Medulla oblongata (tissue), 1 donor: ENCODE measurements around the gene TEAD2.
A peak's percentile ranks its signal among the peaks of the same experiment; 100 is the strongest.
"Not testable (repeated sequence)": the region's sequence is repeated elsewhere in the genome, so short reads cannot be mapped to it uniquely, and the experiment has no call there.

Experiments
- DNase-seq: peaks from one replicate; pipeline ENCODE4 v3.0.0-alpha.2; 2015; ENCODE audit errors: extremely low spot score

TEAD2 gene

DNA sequence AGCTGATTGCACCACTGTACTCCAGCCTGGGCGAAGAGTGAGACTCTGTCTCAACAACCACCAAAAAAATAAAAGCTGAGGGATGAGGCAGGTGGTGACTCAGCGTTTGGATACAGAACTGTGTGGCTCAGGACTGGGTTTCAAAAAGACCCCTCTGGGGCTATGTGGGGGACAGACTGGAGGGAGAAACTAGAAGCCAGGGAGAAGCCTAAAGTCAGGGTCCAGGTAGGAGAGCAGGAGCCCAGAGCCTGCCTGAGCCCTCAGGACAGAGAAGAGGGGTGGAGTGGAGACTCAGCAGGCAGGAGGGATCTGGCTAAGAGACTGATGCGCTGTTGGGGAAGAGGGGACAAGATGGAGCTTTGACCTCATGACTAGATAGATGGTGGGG, 28.8 kb downstream of the TEAD2 start:
- no peak for DNase-seq

DNA sequence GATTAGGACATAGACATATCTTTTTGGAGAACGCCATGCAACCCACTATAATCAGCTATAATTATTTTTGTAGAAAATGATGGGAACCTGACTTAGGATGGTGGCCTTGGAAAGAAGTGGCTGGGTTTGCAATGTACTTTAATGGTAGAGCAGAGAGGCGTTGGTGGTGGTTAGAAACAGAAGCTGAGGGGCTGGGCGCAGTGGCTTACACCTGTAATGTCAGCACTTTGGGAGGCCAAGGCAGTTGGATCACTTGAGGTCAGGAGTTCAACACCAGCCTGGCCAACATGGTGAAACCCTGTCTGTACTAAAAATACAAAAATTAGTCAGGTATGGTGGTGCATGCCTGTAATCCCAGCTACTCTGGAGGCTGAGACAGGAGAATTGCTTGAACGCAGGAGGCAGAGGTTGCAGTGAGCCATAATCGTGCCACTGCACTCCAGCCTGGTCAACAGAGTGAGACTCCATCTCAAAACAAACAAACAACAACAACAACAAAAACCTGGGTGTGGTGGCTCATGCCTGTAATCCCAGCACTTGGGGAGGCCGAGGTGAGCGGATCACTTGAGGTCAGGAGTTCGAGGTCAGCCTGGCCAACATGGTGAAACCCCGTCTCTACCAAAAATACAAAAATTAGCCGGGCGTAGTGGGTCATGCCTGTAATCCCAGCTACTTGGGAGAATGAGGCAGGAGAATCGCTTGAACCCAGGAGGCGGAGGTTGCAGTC, 29.4 kb downstream of the TEAD2 start:
- DNase-seq, result not testable (repeated sequence)

DNA sequence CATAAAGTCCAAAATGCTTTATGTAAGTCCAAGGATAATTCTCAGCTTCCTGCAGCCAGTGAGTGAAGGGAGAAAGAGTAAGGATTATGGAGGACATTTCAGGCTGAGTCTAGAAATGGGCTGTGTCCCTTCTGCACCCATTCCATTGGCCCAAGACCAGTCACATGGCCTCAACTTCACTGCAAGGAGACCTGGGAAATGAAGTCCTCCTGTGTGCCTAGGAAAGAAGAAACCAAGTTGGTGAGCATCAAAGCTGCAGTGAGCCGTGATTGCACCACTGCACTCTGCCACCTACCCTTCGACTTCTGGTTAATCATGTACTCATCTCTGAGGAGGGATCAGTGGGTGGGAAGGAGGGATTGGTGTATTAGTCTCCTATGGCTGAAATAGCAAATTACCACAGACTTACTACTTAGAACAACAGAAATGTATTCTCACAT, 30.6 kb downstream of the TEAD2 start:
- peak; percentile 60 for DNase-seq

DNA sequence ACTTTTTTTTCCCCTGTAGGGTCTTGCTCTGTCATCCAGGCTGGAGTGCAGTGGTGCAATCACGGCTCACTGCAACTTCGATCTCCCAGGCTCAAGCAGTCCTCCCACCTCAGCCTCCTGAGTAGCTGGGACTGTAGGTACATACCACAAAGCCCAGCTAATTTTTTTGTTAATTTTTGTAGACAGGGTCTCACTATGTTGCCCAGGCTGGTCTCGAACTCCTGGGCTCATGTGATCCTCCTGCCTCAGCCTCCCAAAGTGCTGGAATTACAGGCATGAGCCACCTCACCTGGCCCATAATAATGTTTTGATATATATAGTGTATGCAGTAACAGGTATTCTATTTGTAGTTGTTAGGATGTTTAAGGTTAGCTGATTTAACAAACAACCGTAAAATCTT, 31.0 kb downstream of the TEAD2 start:
- DNase-seq, result not testable (repeated sequence)

DNA sequence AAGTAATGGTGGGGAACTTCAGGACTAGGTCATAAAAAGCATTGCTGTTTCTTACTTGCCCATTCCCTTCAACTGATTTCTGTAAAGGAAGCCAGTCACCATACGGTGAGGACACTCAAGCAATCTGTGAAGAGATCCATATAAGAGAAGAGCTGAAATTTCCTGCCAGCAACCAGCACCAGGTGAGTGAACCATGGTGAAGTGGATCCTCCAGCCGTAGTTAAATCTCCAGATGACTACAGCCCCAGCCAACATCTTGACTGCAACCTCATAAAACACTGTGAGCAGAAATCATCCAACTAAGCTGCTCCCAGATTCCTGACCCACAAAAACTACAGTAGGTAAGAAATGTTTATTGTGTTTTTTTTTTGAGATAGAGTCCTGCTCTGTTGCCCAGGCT, 33.5 kb downstream of the TEAD2 start:
- no peak for DNase-seq

DNA sequence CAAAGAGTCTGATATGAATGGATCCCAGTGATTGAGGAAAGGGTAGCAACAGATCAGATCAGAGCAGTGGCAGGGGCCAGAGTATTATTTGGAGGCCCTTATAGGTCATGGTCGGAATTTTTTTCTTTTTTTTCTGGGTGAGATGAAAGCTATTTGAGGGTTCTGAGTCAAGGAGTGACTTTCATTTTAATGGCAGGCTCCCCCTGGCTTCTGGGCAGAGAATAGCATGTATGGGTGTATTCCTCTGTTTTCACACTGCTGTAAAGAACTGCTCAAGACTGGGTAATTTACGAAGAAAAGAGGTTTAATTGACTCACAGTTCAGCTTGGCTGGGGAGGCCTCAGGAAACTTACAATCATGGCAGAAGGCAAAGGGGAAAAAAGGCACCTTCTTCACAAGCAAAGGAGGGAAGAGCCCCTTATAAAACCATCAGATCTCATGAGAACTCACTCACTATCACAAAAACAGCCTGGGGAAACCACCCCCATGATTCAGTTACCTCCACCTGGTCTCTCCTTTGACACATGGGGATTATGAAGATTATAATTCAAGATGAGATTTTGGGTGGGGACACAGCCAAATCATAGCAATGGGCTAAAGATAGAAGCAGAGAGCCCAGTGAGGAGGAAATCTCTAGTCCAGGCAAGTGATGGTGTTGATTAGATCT, 34.2 kb downstream of the TEAD2 start:
- DNase-seq, result no peak

DNA sequence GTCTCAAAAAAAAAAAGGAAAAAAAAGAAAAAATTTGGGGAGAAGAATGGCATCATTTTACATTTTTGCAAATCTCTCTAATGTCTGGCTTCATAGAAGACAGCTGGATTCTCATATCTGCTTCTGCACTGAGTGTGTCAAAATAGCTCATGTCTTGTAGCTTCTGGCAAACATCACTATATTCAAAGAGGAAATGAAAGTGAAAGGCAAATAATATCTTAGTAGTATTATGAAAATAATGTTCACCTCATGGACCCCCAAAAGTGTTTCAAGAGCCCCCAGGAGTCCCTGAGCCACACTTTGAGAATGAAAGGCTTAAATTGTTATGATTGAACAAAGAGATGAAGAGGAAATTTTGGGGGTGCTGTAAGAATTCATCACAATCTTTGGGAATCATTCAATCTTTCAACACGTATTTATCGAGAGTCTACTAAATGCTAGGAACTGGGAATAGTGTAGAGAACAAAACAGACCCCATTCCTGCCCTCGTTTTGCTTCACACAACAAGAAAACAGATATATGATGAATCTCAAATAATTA, 36.0 kb downstream of the TEAD2 start:
- DNase-seq, result no peak

DNA sequence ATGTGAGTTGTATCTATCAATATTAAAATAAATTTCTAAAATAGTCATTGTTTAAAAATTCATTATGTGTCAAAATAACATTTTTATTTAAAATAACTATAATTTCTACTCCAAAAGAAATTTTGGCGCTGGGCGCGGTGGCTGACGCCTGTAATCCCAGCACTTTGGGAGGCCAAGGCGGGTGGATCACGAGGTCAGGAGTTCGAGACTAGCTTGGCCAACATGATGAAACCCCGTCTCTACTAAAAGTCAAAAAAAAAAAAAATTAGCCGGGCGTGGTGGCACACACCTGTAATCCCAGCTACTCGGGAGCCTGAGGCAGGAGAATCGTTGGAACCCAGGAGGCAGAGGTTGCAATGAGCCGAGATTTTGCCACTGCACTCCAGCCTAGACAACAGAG, 36.5 kb downstream of the TEAD2 start:
- DNase-seq, result not testable (repeated sequence)

DNA sequence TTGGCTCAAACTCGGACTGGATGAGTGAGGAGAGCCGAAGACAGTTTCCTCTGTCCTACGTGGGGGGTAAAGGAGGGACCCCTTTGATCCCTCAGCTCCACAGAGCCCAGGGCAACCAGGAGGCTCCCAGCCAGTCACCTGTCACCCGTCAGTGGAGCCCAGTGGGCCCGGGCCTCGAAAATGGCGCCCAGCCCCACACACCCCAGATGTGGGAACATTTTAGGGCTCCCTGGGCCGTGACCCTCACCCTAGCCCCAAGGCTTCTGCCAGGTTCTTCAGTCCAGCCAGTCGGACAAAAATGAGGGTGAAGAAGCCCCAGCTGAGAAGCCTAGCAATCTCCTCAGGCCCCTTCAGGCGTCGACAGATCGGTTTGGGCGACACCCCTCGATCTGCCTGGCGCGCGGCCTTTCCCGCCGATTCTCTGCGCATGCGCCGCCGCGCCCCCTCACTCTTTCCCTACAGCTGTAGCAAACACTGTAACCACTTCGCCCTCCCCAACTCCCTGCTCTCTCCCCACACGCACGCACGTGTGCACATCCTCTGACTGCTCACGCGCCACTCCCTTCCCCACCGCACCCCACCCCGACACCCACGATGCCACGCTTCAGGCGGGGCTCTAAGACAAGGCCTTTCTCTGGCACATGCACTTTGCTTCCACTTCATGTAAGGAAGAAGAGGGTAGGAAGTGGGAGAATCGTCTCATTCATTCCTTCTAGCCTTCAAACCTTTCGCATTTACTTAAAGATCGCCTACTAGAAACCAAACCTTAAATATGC, 37.2 kb downstream of the TEAD2 start, which contains the start of gene SLC6A16:
Gene SLC6A16, minus strand, starts transcription at position 391 of the 776 bp plus-strand sequence. CDS start 13,844 bp downstream, outside the sequence.
- DNase-seq, result no peak

DNA sequence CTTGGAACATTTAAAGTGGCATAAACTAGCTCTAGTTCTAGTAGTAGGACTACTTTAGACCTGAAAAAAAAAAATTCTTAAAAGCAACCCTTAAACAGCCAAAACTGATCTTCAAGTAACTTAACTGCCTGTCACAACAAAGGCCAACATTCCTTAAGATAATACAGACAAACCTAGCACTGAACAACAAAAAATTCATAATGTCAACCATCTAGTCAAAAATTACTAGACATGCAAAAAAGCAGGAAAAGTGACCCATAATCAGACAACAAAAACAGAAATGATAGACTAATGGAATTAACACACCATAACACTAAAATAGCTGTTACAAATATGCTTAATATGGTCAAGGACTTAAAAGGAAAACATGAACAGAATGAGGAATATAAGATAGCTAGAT, 43.9 kb downstream of the TEAD2 start:
- DNase-seq, result no peak

DNA sequence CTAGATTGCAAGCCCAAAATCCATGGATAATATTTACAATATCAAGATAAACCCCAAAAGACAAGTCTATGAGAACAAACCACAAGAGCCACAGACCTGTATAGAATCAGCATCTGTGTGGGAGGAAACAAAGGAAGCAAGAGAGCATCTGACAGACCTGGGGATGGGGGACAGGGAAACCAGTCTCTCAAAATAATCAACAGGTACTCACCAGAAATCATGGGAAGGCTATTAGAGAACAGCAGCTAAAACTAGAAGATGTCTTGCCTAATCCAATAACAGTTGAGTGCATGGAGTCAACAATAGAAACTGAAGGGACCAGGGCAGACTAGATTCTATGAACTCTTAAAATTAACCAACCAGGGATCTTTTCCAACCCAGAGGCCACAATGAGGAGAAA, 45.9 kb downstream of the TEAD2 start:
- no peak for DNase-seq

DNA sequence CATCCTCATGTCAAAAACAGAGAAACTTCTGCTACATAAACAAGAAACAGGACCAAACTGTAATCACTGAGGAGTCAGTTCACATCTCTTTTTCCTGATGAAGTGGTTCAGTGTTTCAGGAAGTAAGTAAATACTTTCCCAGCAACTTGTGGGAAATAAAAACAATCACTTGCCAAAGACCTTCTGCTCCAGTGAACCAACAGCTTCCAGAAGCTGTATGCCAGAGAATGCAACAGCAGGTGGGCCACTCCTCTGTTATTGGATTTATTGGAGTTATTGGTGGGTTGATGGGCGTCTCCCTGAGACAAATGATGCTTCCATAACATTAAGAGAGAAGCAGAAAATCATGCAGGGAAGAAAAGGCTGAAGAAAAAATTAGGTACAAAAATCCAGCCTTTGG, 47.1 kb downstream of the TEAD2 start:
- DNase-seq, result no peak

DNA sequence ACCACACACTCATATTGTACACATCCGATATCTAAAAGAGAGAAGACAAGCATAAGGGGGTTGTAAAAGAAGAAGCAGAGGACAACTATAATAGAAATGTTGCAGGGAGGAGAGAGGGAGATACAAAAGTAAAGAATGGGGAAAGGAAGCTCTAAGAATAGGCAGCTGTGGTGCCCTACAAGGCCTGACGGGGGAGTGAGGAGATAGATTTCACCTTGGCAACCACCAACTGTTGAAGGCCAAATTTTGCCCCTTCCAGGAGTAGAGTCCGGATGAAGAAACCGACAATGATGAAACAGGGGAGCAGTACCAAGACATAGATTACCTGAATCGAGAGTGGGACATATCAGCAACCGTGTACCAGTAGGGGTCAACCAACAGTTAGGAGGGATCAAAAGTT, 53.1 kb downstream of the TEAD2 start:
- no peak for DNase-seq

DNA sequence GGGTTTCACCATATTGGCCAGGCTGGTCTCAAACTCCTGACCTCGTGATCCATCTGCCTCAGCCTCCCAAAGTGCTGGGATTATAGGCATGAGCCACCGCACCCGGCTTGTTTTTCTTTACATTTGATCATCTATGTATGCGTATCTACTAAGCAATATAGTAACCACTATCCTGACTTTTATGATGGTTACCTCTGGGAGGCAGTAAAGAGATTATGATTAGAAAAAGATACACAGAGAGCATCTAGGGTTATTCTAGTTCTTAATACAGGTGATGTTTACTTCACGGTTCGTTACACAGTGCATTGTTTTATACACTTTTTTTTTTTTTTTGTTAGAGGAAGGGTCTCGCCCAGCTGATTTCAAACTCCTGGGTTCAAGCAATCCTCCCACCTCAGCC, 55.5 kb downstream of the TEAD2 start:
- DNase-seq, result not testable (repeated sequence)

DNA sequence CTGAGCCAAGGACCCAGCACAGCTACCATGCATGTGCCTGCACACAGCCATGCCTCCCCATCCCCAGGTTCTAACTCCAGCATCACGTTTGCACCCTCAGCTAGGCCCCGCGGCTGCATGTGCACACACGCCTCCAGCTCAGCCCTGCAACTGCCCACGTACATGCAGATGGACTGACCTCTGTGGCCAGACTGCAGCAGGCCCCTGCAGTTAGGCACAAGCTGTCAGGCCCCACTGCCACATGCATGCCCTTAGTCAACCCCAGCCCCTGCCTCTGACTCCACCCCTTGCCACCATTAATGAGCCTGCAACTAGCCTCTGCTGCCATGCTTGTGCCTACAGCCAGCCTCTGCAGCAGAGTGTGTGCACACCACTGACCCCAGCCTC, 60.4 kb downstream of the TEAD2 start:
- DNase-seq, result no peak

DNA sequence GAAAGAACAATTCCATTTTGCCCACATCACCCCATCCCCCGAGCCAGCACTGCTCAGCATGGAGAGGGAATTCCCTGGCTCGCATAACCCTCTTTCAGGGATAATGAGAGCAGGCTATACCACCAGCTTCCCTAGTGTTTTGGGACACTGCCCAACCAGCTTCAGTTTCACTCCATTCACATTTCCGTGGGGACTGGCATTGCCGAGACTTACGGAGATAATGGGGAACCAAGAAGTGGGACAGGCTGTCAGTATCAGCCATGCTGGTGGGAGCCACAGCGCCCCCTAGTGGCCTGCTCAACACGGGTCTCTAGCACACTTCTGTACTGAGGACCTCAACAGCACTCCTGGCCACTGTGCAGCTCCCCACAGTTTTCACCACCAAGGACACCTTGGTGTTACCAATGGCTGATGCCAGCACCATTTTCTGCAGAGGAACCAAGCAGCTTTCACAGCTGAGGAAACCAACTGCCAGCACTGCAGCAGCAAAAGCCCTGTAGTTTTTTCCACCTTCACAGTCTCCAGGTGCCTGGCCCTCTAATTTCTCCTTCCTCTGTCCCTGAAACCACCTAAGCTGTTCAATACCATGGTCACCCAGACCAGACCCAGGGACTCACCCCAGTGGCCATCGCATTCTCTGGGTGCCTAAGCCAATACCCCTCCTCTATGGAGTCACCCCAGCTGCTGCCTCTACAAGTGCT, 60.9 kb downstream of the TEAD2 start:
- DNase-seq, result peak; percentile 68

DNA sequence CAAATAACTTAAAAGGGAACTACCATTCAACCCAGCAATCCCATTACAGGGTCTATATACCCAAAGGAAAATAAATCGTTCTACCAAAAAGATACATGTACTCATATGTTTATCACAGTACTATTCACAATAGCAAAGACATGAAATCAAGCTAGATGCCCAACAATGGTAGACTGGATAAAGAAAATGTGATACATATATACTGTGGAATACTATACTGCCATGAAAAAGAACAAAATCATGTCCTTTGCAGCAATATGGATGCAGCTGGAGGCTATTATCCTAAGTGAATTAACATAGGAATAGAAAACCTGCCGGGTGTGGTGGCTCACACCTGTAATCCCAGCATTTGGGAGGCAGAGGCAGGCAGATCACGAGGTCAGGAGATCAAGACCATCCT, 63.6 kb downstream of the TEAD2 start:
- DNase-seq, result not testable (repeated sequence)

DNA sequence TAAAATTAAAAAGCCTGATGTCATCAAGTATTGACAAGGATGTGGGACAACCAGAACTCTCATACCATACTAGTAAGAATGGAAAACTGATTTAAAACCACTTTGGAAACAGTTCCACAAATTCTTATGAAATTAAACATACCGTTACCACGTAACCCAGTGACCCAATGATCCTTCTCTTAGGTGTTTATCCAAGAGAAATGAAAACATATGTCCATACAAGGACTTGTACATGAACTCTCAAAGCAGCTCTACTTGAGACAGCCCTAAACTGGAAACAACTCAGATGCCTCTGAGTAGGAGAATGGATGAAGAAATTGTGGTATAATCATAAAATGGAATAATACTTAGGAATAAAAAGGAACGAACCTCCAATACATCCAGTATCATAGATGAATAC, 64.8 kb downstream of the TEAD2 start:
- DNase-seq, result no peak

DNA sequence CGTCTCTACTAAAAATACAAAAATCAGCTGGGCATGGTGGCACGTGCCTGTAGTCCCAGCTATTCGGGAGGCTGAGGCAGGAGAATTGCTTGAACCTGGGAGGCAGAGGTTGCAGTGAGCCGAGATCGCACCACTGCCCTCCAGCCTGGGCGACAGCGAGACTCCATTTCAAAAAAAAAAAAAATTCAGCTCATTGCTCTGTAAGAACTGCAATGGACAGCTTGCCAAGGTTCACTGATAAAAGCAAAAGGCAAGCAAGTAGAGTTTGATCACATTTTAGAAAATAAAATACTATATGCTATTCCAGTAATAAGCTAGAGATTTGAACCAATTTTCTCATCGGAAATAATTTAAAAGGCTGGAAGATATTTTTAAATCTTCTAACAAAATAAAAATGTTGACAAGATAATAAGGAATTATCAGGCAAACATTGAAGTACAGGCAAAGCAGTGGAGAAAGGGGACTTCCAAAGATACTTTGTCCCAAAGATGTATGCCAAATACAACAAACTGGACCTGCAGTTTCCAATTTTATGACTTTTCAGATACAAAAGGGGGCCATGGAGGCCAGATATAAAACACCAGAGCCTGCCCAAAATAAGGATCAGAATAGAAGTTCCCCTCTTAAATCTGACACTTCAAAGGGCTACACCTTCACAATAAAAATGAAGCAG, 66.9 kb downstream of the TEAD2 start:
- no peak for DNase-seq

DNA sequence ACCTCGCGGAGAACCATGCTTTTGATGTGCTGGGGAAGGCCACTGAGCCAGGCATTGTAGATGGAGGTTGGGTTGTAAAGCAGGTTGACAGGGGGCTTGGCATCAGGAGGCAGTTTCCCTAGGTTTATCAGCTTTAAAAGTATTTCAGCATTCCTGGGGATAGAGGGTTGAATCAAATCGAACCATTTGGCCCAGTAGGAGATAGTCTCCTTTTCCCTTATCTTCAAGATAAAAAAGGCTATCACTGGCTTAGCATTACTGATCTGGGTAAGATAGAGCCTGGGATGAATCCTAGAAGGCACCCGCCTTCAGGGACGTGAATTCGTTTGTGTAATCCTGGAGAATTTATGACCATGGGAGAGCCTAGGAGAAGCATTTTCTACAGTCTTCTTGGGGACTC, 67.8 kb downstream of the TEAD2 start:
- DNase-seq, result no peak
